GM21825 (cell line): Measurements from ENCODE around the gene LY9.

Experiments
- ATAC-seq: cut with Tn5 transposase; IDR thresholded peaks from one replicate; pipeline ENCODE4 v1.9.1; 2021; ENCODE audit warnings: mild to moderate bottlenecking, moderate library complexity; ENCODE audit not compliant: unreplicated experiment

Gene LY9

DNA sequence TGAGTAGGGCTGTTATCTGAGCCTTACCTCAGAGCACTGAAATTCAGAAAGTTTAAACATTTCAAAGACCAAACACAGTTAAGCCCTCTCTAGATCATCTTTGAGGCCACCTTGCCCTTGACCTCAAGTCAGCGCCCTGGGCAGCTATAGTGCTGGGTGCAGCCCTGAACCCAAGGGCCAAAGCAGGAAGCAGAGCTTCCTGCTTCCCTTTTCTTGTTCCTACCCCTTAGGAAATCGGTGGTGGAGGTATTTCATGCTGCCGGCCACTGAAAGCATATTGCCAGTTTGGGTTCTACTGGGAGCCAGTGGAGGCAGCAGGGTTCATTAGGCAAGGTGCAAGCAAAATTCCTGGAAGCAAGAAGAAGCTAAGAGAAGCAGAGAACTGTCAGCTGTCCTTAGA is 40.6 kb downstream of the LY9 start:
- ATAC-seq: no peak

GRCh38 chr1:160836981-160837557 is 41.1 kb downstream of the LY9 start:
- no peak for ATAC-seq

DNA sequence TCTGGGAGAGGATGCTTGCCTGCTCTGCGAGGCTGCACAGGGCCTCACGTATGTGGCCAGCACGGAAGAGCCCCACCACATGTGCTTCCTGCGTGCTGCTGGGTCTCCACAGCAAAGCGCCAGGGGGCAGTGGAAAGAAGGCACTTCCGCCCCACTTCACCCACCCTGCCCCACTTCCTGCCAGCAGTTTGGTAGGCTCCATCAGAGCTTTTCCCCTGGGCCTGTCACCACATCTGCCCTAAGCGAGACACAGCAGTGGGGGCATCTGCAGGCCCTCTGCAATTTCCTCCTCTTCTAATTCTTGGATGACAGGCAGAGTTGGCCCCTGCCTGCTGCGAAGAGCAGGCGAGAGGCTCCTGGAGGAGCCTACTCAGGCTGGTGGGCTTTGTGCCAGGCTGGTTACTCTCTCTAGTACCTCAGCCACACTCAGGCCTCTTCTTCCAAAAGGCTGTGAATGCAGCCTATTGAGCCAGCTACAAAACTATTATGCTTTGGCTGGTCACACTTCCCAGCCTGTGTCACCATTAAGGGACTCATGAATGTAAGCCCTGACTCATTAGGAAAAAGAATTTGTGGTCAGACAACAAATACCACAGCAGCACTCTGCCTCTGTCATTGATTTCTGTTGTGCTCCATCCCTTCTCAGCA is 41.7 kb downstream of the LY9 start:
- ATAC-seq: peak; percentile 83

DNA sequence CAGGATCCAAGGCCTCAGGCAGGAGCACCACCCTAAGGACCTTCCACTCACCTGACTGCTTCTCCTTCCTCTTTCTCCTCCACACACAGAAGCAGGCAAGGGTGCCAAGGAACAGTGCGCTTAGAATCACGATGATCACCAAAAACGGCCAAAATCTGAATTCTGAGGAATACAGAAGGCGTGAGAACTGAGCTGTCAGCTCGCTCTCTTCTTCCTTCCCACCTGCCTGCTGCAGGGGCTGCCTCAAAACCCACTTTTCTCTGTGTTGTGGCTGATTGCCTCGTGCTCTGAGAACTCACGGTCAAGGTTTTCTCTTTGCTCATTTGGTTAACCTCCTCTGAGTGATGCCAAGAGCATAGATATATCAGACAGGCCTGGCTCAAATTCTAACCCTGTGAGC is 42.9 kb downstream of the LY9 start:
- ATAC-seq: no peak

GRCh38 chr1:160839746-160840145 is 43.8 kb downstream of the LY9 start:
- no peak for ATAC-seq

DNA sequence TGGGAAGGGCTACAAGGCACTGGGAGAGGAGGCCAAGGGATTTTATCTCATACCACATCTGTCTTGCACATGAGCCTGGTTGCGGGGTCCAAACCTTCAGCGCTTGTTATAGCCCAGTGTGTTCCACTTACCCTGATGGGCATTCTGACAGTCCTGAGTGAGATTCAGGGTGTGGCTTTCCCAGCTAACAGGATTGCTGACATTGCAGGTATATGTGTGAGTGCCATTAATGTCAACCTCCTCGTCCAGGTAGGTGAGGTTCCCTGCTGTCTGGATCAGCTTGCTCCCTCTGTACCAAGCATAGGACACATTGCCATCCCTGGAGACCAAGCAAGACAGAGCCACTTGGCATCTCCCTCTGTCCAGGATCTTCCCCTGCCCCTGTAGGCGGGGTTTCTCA is 45.1 kb downstream of the LY9 start:
- ATAC-seq: no peak

DNA sequence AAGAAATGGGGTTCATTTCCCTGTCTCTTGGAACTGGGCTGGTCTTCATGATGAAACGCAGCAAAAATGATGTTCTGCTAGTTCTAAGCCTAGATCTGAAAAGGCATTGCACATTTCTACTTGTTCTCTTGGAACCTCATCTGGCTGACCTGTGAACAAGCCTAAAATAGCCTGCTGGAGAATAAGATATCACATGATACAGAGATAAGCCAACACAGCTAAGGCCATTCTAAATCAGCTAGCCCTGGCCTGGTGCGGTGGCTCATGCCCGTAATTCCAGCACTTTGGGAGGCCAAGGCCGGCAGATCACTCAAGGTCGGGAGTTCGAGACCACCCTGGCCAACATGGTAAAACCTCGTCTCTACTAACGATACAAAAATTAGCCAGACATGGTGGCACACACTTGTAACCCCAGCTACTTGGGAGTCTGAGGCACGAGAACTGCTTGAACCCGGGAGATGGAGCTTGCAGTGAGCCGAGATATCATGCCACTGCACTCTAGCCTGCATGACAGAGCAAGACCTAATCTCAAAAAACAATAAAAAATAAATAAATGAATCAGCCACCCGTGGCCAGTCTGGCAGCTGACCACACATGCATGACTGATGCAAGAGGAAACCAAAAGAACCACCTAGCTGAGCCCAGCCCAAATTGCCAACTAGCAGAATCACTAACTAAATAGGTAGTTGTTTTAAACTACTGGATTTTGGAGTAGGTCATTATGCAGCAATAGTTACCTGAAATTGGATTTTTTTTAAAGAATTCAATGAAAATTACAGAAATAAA is 48.7 kb downstream of the LY9 start:
- no peak for ATAC-seq

DNA sequence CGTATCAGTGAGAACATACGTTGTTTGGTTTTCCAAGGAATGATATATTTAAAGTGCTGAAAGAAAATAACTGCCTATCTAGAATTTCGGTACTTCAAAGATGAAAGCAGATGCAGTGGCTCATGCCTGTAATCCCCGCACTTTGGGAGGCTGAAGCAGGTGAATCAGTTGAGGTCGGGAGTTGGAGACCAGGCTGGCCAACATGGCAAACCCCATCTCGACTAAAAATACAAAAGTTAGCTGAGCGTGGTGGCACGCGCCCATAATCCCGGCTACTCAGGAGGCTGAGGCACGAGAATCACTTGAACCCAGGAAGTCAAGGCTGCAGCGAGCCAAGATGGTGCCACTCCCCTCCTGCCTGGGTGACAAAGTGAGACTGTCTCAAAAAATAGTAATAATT is 50.3 kb downstream of the LY9 start:
- ATAC-seq: no peak

DNA sequence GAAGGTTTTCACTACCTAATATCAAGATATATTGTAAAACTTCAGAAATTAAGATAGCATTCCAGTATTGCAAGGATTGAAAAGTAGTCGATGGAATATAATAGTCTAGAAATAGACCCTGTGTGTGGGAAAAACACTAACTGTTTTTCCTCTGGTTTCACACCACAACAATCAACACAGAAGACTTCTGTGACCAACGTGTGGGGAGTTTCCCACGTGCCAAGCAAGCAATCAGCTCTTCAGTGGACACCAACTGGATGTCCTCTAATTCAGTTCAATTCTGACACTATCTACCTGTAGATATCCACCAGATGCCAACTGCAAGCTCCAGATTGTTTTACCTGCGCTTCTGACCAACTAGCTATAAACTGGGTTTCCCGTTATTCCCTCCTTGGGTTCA is 54.6 kb downstream of the LY9 start:
- ATAC-seq: no peak

GRCh38 chr1:160850993-160851392 is 55.0 kb downstream of the LY9 start:
- no peak for ATAC-seq

GRCh38 chr1:160853014-160853413 is 57.0 kb downstream of the LY9 start:
- no peak for ATAC-seq

- ATAC-seq: no peak
Measured at GRCh38 chr1:160853754-160854153, 57.8 kb downstream of the LY9 start.

DNA sequence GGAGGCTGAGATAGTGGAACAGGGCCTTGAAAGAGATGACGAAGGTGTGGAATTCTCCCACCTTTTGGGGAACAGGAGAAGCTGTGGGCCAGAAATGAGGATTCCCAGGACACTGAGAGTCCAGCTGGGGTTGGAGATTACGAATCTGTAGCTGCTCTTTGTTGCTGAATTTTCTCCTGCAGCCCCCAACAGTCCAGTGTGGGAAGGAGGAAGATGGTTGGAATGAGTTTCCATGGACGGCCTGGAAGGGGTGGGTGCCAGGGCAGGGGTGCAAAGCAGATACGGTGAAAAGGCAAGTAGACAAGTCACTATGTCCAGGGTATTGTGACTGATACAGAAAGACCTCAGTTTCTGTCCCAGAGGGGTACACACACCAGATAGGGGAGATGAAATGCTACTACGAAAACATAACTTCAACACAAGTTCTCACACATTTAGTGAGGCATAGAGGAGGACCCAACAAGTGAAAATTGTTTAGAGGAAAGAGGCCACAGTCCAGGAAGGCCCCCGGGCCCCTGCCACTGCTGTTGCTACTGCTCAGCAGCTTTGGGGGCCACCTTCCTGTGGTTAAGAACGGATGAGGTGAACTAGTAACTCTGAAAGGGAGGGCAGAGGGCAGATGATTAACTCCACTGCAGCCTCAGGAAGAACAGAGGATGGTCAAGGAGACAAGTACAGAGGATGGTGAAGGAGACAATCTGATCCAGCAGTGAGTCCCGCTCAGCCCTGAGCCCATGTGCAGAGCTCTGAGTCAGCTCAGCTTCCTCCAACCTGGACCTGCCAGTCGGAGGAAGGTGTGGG is 59.4 kb downstream of the LY9 start:
- peak; percentile 89 for ATAC-seq

DNA sequence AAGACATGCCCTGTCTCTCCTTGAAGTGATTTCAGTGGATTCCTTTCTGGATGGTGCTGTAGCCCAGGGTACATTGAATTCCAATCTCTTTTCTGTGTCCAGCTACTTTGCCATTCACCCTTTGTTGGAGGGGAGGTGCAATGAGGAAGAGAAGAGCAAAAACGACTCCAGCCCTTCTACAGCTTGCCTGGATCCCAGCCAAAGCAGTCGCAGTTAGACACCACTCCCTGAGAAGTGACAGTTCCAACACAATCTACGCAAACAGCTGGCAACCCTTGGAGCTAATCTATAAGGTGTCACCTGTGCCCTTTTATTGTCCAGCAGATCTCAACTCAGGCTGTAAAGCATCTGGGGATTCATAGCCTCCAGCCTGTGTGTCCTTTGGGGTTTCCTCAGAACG is 62.1 kb downstream of the LY9 start:
- ATAC-seq: no peak

DNA sequence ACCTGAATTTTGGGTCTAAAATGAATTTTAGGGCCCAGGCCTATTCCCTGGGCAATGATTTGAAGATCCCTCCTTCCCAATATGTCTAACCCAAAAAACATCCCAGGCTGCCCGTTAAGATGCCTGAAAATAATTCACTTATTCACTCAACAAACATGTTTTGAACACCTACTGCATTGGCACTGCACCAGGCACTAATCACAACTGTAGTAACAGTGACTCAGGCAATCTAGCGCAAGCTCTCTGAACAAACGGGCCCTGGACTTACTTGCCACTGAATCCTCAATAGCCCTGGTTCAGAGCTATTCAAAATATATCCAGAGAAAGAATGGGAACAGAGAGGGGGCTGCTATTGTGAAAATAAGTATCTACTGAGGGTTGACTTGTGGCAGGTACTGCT is 62.5 kb downstream of the LY9 start:
- ATAC-seq: no peak

GRCh38 chr1:160859166-160859565 is 63.2 kb downstream of the LY9 start:
- no peak for ATAC-seq

- no peak for ATAC-seq
Measured at GRCh38 chr1:160860840-160861505, 65.0 kb downstream of the LY9 start.

- ATAC-seq: peak; percentile 66
Measured at GRCh38 chr1:160862203-160863060, 66.5 kb downstream of the LY9 start, which contains the start of gene CD244. CD244 (minus strand) TSS chr1:160862887; CDS start chr1:160862677, 210 bp downstream.

GRCh38 chr1:160863061-160863773 is 67.2 kb downstream of the LY9 start:
- no peak for ATAC-seq
